Retinal pigment epithelial cell (primary cell): ENCODE measurements around the gene CDH24.
A peak's percentile ranks its signal among the peaks of the same experiment; 100 is the strongest.

Experiments used
- DNase-seq: peaks from one replicate; pipeline ENCODE4 v3.0.0-alpha.2; 2010; ENCODE audit warnings: low read depth
- H3K4me3 ChIP-seq: 2 replicates; pipeline ENCODE4 v1.5.1; 2011; ENCODE audit warnings: mild to moderate bottlenecking, low read length, control low read depth, moderate library complexity
- CTCF ChIP-seq: conservative IDR thresholded peaks from 2 replicates; pipeline ENCODE4 v1.5.1; 2011; ENCODE audit warnings: low read depth, low read length, control low read depth, inconsistent platforms

CDH24 gene

GRCh38 chr14:23053426-23053825 lies 3.9 kb downstream of the CDH24 start:
- no peak for DNase-seq
- no peak overlapping the region for H3K4me3 ChIP-seq
- no peak for TF ChIP-seq CTCF

DNA sequence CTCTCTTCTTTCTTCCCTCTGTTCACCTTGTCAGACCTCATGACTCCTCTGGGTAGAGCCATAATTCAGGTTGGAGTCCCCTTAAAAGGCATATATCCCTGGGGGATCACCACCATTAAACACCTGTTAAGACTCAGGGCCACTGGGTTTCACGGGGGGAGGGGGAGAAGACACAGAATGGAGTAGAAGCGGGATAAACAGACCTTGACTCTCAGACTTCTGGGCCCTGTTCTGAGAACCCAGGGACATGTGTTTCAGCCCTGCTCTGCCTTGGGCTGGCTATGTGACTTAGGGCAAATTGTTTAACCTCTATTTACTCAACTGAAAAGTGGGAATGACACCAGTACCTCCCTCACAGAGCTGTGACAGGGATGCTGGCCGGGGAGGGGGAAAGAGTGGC lies 4.6 kb downstream of the CDH24 start:
- TF ChIP-seq CTCF: no peak
- no peak for DNase-seq
- no peak overlapping the region for H3K4me3 ChIP-seq

DNA sequence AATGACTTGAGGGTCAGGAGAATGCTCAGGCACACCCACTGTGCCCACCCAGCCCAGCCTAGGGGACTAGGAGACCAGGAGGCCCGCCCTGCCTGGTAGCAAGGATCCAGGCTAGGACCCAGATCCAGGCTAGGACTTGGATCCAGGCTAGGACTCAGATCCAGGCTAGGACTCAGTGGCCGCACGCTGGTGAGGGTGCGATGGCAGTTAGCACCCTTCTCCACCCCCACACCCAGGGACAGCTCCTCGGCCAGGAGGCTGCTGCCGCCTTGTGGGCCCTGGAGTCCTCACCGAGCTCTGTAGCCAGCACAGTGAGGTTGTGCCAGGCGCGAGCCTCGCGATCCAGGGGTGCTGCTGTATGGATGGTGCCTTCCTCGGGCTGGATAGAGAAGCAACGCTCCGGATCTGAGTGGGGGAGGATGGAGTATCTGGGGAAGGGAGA lies 5.1 kb downstream of the CDH24 start:
- peak; percentile 66 for TF ChIP-seq CTCF
- no peak for DNase-seq
- H3K4me3 ChIP-seq: no peak overlapping the region

DNA sequence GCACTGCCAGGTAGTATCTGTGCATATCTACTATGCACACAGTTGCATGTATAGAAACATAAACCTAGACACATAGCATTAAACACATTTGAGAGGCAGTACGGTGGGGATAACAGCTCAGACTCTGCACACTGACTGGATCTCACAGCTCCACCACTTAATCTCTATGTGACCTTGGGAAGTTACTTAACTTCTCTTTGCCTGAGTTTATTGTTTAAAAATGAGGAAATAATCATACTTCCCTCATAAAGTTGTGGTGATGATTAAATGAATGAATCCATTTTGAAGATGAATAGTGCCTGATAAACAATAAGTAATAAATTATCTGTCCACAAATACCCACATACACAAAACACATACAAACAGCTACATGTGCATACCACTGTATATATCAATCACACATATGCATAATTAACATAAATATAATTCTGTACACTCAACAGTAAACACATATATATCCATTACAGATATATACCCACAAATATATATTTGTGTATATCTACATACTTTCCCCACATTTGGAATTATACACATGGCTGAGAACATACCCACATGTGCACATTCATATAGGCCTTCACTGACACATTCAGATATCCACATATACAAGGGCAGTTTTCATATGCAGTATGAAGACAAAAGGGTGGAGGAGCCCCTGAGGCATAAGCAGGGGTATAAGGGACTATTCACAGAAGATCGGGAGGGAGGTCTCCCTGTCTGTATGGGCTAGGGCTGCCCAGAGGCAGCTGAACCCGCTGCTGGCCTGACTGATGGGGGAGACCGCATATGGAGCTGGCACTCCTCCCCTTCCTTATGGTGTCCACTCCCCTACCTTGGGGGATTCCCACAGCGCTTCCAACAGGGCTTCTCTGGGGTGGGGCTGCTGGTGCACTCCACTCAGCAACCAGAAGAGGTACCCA lies 5.9 kb downstream of the CDH24 start:
- no peak overlapping the region for H3K4me3 ChIP-seq
- no peak for DNase-seq
- no peak for TF ChIP-seq CTCF

- DNase-seq: no peak
- no peak for TF ChIP-seq CTCF
- no peak overlapping the region for H3K4me3 ChIP-seq
These were observed 8.3 kb downstream of the CDH24 start for GRCh38 chr14:23049011-23049410.

GRCh38 chr14:23047751-23048693 lies 9.3 kb downstream of the CDH24 start:
- no peak for DNase-seq
- TF ChIP-seq CTCF: no peak
- H3K4me3 ChIP-seq: no peak overlapping the region
